DND-41 (cell line): ENCODE measurements around the gene THSD7A.

Experiments used
- ATAC-seq: fragments of 200-7000 bp; cut with Tn5 transposase; 3 replicates; pipeline ENCODE4 v1.9.1; 2021; ENCODE audit warnings: low read depth; ENCODE audit not compliant: insufficient read depth
- DNase-seq: peaks from one replicate; pipeline ENCODE4 v3.0.0-alpha.2; 2020
- H2AFZ ChIP-seq: 2 replicates; pipeline ENCODE4 v1.6.0; 2012; ENCODE audit warnings: low read depth, low read length
- H3K27ac ChIP-seq: 2 replicates; pipeline ENCODE4 v1.5.1; 2012; ENCODE audit warnings: low read length, inconsistent platforms
- H3K27me3 ChIP-seq: fragments of 200-600 bp; sonication (generic); 2 replicates; pipeline ENCODE4 v1.6.0; 2012; ENCODE audit warnings: low read length, mild to moderate bottlenecking, inconsistent platforms; ENCODE audit not compliant: insufficient read depth, poor library complexity
- H3K36me3 ChIP-seq: 2 replicates; pipeline ENCODE4 v1.5.1; 2012; ENCODE audit warnings: low read length, inconsistent platforms; ENCODE audit not compliant: insufficient read depth
- H3K4me1 ChIP-seq: 2 replicates; pipeline ENCODE4 v1.5.1; 2012; ENCODE audit warnings: mild to moderate bottlenecking, low read length; ENCODE audit not compliant: insufficient read depth
- H3K4me2 ChIP-seq: 2 replicates; pipeline ENCODE4 v1.6.0; 2012; ENCODE audit warnings: mild to moderate bottlenecking, moderate library complexity, low read length, inconsistent platforms; ENCODE audit not compliant: insufficient read depth
- H3K4me3 ChIP-seq, 2 experiments: fragments of 200-600 bp in 1 of 2; shearing (Covaris generic) in 1 of 2; 2 replicates each; pipeline ENCODE4 v1.5.1; 2012 to 2016; ENCODE audit warnings: inconsistent platforms in 2 of 2, low read length in 2 of 2, mild to moderate bottlenecking in 2 of 2, low read depth in 1 of 2, moderate library complexity in 1 of 2
- H3K79me2 ChIP-seq: 2 replicates; pipeline ENCODE4 v1.6.0; 2012; ENCODE audit warnings: low read length, inconsistent platforms; ENCODE audit not compliant: insufficient read depth
- H3K9ac ChIP-seq: 2 replicates; pipeline ENCODE4 v1.6.0; 2012; ENCODE audit warnings: low read depth, mild to moderate bottlenecking, inconsistent platforms, low read length, moderate library complexity
- H3K9me3 ChIP-seq: 2 replicates; pipeline ENCODE4 v1.5.1; 2012; ENCODE audit warnings: low read length, moderate library complexity, mild to moderate bottlenecking, inconsistent platforms; ENCODE audit not compliant: insufficient read depth, severe bottlenecking
- H4K20me1 ChIP-seq: 2 replicates; pipeline ENCODE4 v1.6.0; 2012; ENCODE audit warnings: low read length; ENCODE audit not compliant: insufficient read depth
- EZH2 ChIP-seq: IDR thresholded peaks from 3 replicates; pipeline ENCODE4 v1.6.1; 2012; ENCODE audit warnings: borderline replicate concordance, low read depth, mild to moderate bottlenecking, moderate library complexity, low read length, inconsistent platforms; ENCODE audit not compliant: severe bottlenecking
- TF ChIP-seq, protein P1 (sequence below): IDR thresholded peaks from 2 replicates; pipeline ENCODE4 v1.5.1; 2012; ENCODE audit warnings: borderline replicate concordance, low read length, moderate library complexity, mild to moderate bottlenecking; ENCODE audit not compliant: poor library complexity, severe bottlenecking; ENCODE audit errors: extremely low read depth

Gene THSD7A

DNA sequence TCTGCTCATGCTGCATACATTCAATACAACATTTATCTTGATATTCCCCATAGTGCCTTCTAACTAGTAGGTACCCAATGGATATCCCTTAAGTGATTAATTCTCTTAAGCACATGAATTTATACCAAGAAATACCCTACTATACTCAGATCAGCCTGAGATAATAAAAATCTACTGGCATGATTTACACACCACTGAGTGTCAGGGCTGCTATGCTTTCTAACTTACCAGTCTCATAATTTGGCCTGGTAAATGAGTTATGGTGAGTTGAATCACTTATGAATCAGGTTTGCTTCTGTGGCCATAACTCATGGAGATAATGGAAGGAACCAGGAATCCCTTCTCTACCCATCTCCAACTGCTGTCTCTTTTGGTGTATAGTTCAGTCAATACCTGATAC, 122.8 kb downstream of the THSD7A start:
- no peaks in the 10 kb centered on the region for H3K27me3 ChIP-seq
- ATAC-seq (no peak), DNase-seq (no peak)
- no peak for TF ChIP-seq EZH2
- TF ChIP-seq, protein P1, sequence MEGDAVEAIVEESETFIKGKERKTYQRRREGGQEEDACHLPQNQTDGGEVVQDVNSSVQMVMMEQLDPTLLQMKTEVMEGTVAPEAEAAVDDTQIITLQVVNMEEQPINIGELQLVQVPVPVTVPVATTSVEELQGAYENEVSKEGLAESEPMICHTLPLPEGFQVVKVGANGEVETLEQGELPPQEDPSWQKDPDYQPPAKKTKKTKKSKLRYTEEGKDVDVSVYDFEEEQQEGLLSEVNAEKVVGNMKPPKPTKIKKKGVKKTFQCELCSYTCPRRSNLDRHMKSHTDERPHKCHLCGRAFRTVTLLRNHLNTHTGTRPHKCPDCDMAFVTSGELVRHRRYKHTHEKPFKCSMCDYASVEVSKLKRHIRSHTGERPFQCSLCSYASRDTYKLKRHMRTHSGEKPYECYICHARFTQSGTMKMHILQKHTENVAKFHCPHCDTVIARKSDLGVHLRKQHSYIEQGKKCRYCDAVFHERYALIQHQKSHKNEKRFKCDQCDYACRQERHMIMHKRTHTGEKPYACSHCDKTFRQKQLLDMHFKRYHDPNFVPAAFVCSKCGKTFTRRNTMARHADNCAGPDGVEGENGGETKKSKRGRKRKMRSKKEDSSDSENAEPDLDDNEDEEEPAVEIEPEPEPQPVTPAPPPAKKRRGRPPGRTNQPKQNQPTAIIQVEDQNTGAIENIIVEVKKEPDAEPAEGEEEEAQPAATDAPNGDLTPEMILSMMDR, result no peak
- H2AFZ ChIP-seq, result no peak overlapping the region
- H3K4me3 ChIP-seq, result no peak overlapping the region
- H4K20me1 ChIP-seq, result no peaks in the 10 kb centered on the region
- no peaks in the 10 kb centered on the region for H3K36me3 ChIP-seq
- H3K27ac ChIP-seq, result no peak overlapping the region
- no peaks in the 10 kb centered on the region for H3K4me1 ChIP-seq
- H3K4me2 ChIP-seq, result no peak overlapping the region
- no peaks in the 10 kb centered on the region for H3K79me2 ChIP-seq
- no peaks in the 10 kb centered on the region for H3K9me3 ChIP-seq
- no peak overlapping the region for H3K9ac ChIP-seq

DNA sequence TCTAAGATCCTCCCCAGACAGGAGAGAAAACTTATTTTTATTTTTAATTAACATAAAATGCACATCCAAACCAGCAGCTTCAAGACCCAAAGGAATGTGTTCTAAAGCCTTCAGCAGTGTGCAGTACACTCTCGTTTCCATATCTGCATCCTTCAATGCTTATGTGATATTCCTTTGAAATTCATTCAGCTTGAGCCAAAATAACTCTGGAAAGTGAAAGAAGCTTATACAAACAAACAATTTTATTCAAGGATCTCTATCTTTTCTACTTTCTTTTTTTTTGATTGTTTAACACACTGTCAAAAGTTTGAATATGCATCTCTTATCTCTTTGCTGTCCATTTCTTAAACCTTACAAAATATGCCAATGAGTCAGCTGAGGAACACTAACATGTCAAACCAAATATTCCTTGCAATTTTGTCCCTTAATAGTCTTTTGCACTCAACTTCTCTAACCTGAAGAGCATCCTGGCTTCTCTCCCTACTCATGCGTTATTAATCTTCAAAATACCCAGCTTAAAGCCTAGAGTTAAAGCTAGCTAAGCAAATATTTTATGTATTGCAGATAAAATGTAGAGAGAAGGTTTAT, 124.3 kb downstream of the THSD7A start:
- H3K27ac ChIP-seq, result no peak overlapping the region
- TF ChIP-seq, protein P1, result no peak
- no peak for TF ChIP-seq EZH2
- no peaks in the 10 kb centered on the region for H3K36me3 ChIP-seq
- no peaks in the 10 kb centered on the region for H3K4me1 ChIP-seq
- no peak overlapping the region for H2AFZ ChIP-seq
- no peaks in the 10 kb centered on the region for H3K9me3 ChIP-seq
- H4K20me1 ChIP-seq, result no peaks in the 10 kb centered on the region
- H3K4me2 ChIP-seq, result no peak overlapping the region
- no peaks in the 10 kb centered on the region for H3K27me3 ChIP-seq
- no peak for DNase-seq
- no peak overlapping the region for H3K4me3 ChIP-seq
- no peaks in the 10 kb centered on the region for H3K79me2 ChIP-seq
- ATAC-seq, result no peak
- no peak overlapping the region for H3K9ac ChIP-seq

DNA sequence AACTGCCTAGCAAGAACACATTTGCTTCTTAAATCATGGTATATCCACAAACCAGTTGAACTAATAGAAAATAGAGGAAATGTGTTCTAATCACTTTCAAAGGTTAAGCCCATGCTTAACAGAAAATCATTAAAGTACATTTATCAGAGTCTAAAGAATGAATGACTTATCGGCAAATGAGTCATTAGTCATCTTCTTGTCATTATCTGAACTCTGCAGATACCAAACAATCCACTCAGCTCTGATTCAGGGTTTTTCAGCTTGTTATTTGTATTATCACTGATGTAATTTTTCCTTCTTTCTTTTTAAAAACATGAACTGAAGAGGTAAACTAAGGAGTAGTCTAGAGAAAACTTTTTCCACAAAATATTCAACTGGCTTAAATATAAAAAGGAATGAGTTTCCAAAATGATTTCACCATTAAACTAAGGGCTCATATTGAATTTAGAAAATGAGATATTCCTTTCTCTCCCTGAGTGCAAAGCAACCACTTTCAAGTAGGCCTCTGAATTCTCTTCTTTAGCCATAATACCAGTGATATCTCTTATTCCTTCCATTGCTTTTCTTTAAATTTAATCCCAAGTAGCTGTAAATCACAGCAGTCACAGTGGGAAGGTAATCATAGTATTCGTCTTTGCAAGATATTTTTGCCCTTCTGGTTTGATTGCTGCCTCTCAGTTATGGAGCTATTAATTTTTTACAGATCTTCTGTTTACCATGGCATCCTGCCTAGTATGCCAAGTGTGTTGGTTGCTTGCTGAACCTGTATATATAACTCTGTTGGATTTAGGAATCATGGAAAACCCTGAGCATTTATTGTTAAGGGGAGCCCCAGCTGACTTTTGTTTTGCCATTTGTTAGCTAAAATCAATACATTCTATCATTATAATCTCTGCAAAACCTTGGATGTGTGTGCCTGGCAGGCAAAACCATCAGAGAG, 125.1 kb downstream of the THSD7A start:
- Histone ChIP-seq H3K36me3 (no peaks in the 10 kb centered on the region), H3K9ac (no peak overlapping the region), H3K9me3 (no peaks in the 10 kb centered on the region), H2AFZ (no peak overlapping the region), H3K4me3 (no peak overlapping the region), H3K4me2 (no peak overlapping the region), H3K27me3 (no peaks in the 10 kb centered on the region), H4K20me1 (no peaks in the 10 kb centered on the region), H3K79me2 (no peaks in the 10 kb centered on the region), H3K27ac (no peak overlapping the region), H3K4me1 (no peaks in the 10 kb centered on the region)
- ATAC-seq, result no peak
- DNase-seq, result no peak
- TF ChIP-seq, protein P1, result no peak
- no peak for TF ChIP-seq EZH2
